Measurements from ENCODE around the gene UBA6.

GRCh38 chr4:67699603-67700002 lies 1.4 kb downstream of the UBA6 start:
- TF ChIP-seq, protein P1, sequence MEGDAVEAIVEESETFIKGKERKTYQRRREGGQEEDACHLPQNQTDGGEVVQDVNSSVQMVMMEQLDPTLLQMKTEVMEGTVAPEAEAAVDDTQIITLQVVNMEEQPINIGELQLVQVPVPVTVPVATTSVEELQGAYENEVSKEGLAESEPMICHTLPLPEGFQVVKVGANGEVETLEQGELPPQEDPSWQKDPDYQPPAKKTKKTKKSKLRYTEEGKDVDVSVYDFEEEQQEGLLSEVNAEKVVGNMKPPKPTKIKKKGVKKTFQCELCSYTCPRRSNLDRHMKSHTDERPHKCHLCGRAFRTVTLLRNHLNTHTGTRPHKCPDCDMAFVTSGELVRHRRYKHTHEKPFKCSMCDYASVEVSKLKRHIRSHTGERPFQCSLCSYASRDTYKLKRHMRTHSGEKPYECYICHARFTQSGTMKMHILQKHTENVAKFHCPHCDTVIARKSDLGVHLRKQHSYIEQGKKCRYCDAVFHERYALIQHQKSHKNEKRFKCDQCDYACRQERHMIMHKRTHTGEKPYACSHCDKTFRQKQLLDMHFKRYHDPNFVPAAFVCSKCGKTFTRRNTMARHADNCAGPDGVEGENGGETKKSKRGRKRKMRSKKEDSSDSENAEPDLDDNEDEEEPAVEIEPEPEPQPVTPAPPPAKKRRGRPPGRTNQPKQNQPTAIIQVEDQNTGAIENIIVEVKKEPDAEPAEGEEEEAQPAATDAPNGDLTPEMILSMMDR (IDR thresholded peaks at IDR 0.05; ENCODE audit: insufficient read depth, low read depth, low read length): no peak
- TF ChIP-seq EZH2 (IDR thresholded peaks at IDR 0.05; ENCODE audit: insufficient read depth, low read length): no peak

Data from astrocyte (in vitro differentiated cells and primary cell).